GM21515 (cell line): Measurements from ENCODE around the gene MINDY1.

Source experiments
- ATAC-seq: cut with Tn5 transposase; IDR thresholded peaks from one replicate; pipeline ENCODE4 v1.9.1; 2021; ENCODE audit not compliant: unreplicated experiment

Gene MINDY1

DNA sequence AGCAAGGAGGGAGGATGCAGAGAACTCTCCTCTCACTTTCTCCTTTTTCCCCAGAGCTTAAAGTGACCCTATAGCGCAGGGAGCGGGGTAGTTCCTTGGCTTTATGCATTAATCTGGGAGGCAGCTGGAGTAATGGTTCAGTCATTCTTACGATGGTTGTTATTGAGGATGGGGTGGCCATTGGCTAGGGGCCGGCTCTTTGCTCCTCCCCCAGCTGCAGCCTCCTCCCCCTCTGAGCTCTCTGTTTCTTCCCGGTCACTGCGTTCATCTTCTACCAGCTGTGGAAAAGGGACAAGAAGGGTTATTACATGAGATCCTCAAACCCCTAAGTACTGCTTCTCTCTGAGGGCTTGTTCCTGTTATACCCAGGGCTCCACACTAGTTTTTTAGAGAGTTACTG lies 40.7 kb downstream of the MINDY1 start:
- ATAC-seq, result no peak

GRCh38 chr1:150965605-150966004 lies 41.1 kb downstream of the MINDY1 start:
- ATAC-seq, result no peak

- ATAC-seq, result no peak
These were observed 42.6 kb downstream of the MINDY1 start for GRCh38 chr1:150964164-150964489.

- no peak for ATAC-seq
These were observed 43.2 kb downstream of the MINDY1 start for GRCh38 chr1:150963321-150964163.

GRCh38 chr1:150961756-150962155 lies 44.9 kb downstream of the MINDY1 start:
- no peak for ATAC-seq

GRCh38 chr1:150960646-150961045 lies 46.1 kb downstream of the MINDY1 start:
- ATAC-seq, result no peak

DNA sequence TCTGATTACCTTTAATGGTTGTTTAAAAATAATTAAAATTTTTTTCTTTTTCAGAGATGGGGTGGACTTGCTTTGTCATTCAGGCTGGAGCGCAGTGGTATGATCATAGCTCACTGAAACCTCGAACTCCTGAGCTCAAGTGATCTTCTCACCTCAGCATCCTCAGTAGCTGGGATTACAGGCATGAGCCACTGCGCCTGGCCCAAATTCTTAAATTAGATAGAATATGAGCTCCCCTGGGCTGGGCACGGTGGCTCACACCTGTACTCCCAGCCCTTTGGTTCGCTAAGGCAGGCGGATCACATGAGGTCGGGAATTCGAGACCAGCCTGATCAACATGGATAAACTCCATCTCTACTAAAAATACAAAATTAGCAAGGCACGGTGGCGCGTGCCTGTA lies 49.0 kb downstream of the MINDY1 start:
- no peak for ATAC-seq

DNA sequence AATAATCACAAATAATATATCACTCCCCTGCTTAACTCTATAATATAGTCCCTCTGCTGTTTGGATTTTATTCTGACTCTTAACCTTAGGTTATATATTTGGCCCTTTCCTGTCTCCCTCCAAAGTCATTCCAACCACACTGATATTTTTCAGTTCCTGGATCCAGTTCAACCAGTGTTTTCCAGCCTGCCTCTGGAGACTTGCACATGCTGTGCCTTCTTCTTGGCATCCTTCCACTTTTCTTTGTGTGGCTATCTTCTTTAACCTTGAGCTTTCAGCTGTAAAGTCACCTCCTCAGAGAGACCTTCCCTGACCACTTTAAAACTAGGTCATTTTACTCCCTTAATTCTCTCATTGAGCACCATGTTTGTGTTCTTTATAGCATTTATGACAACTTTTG lies 51.4 kb downstream of the MINDY1 start:
- no peak for ATAC-seq

DNA sequence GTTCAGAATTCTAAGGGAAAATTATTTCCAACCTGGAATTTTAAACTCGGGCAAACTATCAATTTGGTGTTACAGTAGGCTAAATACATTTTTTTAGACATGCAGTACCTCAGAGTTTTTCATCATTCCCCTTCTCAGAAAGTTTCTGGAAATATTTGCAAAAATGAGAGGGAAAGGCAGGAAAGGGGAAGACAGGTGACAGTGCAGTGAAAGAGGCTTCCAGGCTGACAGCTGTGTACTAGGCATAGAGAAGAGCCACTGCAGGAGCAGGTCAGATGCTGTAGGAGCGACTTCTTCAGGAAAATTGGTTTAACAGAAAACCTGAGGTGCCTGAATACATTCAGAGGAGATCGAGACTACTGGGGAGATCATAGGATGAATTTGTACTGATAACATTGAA lies 52.0 kb downstream of the MINDY1 start:
- no peak for ATAC-seq
